RWPE2 (cell line): ENCODE data around the gene TMEM270.

Experiments
- ATAC-seq: fragments of 200-7000 bp; cut with Tn5 transposase; 3 replicates; pipeline ENCODE4 v1.9.1; 2021; ENCODE audit warnings: low read depth
- DNase-seq: peaks from one replicate; pipeline ENCODE4 v3.0.0-alpha.2; 2020; ENCODE audit warnings: low spot score
- H3K27ac ChIP-seq: fragments of 450-650 bp; 2 replicates; pipeline ENCODE4 v1.5.1; 2017; ENCODE audit warnings: mild to moderate bottlenecking; ENCODE audit not compliant: poor library complexity, severe bottlenecking
- H3K27me3 ChIP-seq: fragments of 250-450 bp; sonication (Bioruptor Pico); 2 replicates; pipeline ENCODE4 v1.5.1; 2021; ENCODE audit warnings: mild to moderate bottlenecking, moderate library complexity; ENCODE audit not compliant: insufficient read depth, poor library complexity, severe bottlenecking
- H3K36me3 ChIP-seq: fragments of 250-450 bp; sonication (Bioruptor Pico); 2 replicates; pipeline ENCODE4 v1.5.1; 2020; ENCODE audit warnings: low read depth, mild to moderate bottlenecking, moderate library complexity
- H3K4me1 ChIP-seq: fragments of 250-450 bp; sonication (Bioruptor Pico); 2 replicates; pipeline ENCODE4 v1.5.1; 2021; ENCODE audit warnings: mild to moderate bottlenecking, moderate library complexity; ENCODE audit not compliant: insufficient read depth, poor library complexity, severe bottlenecking
- H3K4me3 ChIP-seq: fragments of 250-450 bp; sonication (Bioruptor Pico); 2 replicates; pipeline ENCODE4 v1.5.1; 2021; ENCODE audit warnings: mild to moderate bottlenecking, moderate library complexity; ENCODE audit not compliant: severe bottlenecking
- H3K9me3 ChIP-seq: fragments of 250-450 bp; sonication (Bioruptor Pico); 2 replicates; pipeline ENCODE4 v1.5.1; 2021; ENCODE audit warnings: mild to moderate bottlenecking, moderate library complexity; ENCODE audit not compliant: severe bottlenecking
- TF ChIP-seq, protein P1 (sequence below): fragments of 450-650 bp; IDR thresholded peaks from one replicate; pipeline ENCODE4 v1.5.1; 2017; ENCODE audit warnings: mild to moderate bottlenecking, moderate library complexity; ENCODE audit not compliant: poor library complexity, severe bottlenecking

TMEM270 gene

DNA sequence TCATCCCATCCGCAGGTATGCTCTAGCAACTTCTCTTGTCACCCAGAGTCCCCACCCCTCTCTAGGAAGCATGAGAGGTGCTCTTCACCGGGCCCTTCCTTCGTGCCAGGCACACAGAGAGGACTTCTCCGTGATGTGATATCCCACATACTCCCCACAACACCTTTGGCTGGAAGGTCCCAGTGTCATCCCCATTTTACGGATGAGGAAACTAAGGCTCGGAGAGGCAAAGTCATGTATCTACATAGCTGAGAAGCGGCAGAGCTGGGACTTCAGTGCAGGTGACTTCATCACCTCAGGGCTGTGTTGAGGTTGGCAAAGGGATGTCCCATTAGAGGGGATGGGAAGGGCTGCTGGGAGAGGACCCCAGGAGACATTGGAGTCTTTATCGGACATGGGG lies 15.4 kb downstream of the TMEM270 start:
- Histone ChIP-seq H3K36me3 (no peaks in the 10 kb centered on the region), H3K9me3 (no peaks in the 10 kb centered on the region), H3K4me1 (no peaks in the 10 kb centered on the region), H3K27ac (no peak overlapping the region), H3K27me3 (no peaks in the 10 kb centered on the region), H3K4me3 (no peak overlapping the region)
- DNase-seq: no peak
- no peak for ATAC-seq
- TF ChIP-seq, protein P1, sequence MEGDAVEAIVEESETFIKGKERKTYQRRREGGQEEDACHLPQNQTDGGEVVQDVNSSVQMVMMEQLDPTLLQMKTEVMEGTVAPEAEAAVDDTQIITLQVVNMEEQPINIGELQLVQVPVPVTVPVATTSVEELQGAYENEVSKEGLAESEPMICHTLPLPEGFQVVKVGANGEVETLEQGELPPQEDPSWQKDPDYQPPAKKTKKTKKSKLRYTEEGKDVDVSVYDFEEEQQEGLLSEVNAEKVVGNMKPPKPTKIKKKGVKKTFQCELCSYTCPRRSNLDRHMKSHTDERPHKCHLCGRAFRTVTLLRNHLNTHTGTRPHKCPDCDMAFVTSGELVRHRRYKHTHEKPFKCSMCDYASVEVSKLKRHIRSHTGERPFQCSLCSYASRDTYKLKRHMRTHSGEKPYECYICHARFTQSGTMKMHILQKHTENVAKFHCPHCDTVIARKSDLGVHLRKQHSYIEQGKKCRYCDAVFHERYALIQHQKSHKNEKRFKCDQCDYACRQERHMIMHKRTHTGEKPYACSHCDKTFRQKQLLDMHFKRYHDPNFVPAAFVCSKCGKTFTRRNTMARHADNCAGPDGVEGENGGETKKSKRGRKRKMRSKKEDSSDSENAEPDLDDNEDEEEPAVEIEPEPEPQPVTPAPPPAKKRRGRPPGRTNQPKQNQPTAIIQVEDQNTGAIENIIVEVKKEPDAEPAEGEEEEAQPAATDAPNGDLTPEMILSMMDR: no peak

DNA sequence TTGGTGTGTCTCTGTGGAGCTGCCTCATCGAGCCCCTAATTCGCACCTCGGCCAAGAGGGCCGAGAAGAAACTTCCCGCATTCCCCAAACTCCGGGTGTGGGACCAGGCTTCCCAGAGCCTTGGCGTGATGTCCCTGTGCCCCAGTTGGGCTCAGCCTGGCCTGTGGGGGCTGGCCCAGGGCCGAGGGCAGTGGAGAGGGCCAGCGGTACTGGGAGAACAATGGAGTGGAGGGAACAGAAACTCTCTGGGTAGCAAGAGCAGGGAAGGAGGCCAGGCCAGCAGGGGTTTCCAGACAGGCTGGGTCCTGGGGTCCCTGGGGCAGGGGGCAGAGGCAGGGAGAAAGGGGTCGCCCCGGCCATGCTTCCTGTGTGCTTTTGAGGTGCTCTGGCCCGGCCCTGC lies 16.0 kb downstream of the TMEM270 start:
- TF ChIP-seq, protein P1: no peak
- Histone ChIP-seq H3K27me3 (no peaks in the 10 kb centered on the region), H3K27ac (no peak overlapping the region), H3K36me3 (no peaks in the 10 kb centered on the region), H3K9me3 (no peaks in the 10 kb centered on the region), H3K4me1 (no peaks in the 10 kb centered on the region), H3K4me3 (no peak overlapping the region)
- DNase-seq: no peak
- no peak for ATAC-seq

DNA sequence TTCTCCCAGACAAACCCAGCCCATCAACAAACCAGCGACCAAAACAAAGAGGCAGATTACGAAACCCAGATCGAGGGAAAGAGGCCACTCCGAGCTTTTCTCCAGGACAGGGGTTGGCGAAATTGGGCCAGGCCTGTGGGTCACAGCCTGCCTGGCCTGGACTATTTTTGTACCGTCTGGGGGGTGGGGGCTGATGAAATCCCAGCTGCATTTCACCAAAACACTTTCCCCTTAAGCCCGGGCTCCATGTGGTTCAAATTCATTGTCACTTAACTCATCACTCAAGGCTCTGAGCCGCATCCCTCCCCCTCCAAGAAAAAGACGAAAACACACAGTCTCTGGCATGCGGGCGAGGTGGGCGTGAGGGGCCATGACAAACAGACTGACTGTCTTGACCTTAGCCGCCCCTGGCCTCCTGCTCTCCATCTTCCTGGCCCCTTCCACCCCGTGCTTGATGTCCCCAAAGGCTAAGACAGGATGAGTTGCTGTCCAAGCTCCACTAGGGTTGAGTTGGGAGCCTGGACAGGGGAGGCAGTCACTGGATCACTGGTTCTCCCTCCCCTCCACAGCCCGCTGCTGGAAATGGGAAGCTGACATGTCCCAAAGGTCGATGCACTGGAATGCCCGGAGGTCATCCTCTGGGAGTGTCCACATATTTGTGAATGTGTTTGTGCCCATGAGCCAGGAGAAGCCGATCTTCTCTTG lies 19.2 kb downstream of the TMEM270 start:
- no peak for ATAC-seq
- H3K27me3 ChIP-seq: no peaks in the 10 kb centered on the region
- DNase-seq: no peak

DNA sequence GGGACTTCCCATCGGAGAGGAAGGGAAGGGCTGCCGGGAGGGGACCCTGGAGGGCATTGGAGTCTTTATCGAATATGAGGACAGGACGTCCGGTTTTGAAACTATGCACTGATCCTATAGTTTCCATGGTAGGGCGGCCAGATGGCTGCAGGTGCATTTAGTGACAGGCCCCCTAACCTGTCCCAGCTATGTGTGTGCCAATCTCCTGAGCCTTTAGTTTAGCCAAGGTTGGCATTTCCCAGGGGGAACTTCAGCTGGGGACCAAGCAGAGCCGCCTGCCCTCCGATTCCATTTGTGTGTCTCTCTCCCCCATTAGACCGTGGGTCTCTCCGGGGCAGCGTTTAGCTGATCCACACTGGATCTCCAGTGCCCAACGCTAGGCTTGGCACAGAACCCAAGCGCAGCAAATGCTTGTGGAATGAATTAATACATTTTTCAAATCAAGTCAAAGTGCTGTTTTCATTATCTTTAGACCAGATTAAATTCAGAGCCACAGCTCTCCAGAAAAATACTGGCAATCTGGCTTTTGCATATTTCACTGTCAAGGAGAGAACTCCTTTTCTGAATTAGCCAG lies 19.9 kb downstream of the TMEM270 start:
- no peaks in the 10 kb centered on the region for H3K9me3 ChIP-seq
- no peaks in the 10 kb centered on the region for H3K27me3 ChIP-seq
- TF ChIP-seq, protein P1: no peak
- no peaks in the 10 kb centered on the region for H3K4me1 ChIP-seq
- H3K27ac ChIP-seq: no peak overlapping the region
- ATAC-seq: no peak
- no peaks in the 10 kb centered on the region for H3K36me3 ChIP-seq
- no peak overlapping the region for H3K4me3 ChIP-seq
- DNase-seq: no peak

More for the DNA sequence above, 19.2 kb downstream of the TMEM270 start:
- Histone ChIP-seq H3K27ac (no peak overlapping the region), H3K4me1 (no peaks in the 10 kb centered on the region), H3K36me3 (no peaks in the 10 kb centered on the region), H3K9me3 (no peaks in the 10 kb centered on the region), H3K4me3 (no peak overlapping the region)
- TF ChIP-seq, protein P1: no peak
